Transverse colon (tissue), 4 donors: ENCODE measurements around the gene CGNL1. TPM values are rescaled to one million over a fixed set of nuclear protein-coding genes. Genes with fewer than 3 reads are reported as not detected.

Source experiments
- DNase-seq: peaks from one replicate; pipeline ENCODE4 v3.0.0-alpha.2; 2019
- H3K27ac ChIP-seq, 4 donors: fragments of 200-600 bp; sonication (generic); 2 replicates each; pipeline ENCODE4 v1.5.1; 2016 to 2018; ENCODE audit warnings: inconsistent platforms in 4 of 4
- H3K27me3 ChIP-seq: fragments of 200-600 bp; sonication (generic); 2 replicates; pipeline ENCODE4 v1.5.1; 2017; ENCODE audit warnings: inconsistent platforms
- H3K36me3 ChIP-seq, 4 donors: fragments of 200-600 bp; sonication (generic); 2 replicates each; pipeline ENCODE4 v1.5.1; 2017 to 2019; ENCODE audit warnings: inconsistent platforms in 4 of 4
- H3K4me1 ChIP-seq, 4 donors: fragments of 200-600 bp; sonication (generic); 2 replicates each; pipeline ENCODE4 v1.5.1; 2017 to 2020; ENCODE audit warnings: inconsistent platforms in 4 of 4
- H3K4me3 ChIP-seq, 4 donors: fragments of 200-600 bp; sonication (generic); 1 replicate in 1 of 4; 2 replicates in 3 of 4; pipeline versions ENCODE4 v1.5.1 to v1.6.1; 2017 to 2019; ENCODE audit warnings: inconsistent platforms in 4 of 4
- H3K9me3 ChIP-seq, 2 donors: fragments of 200-600 bp; sonication (generic); 2 replicates each; pipeline ENCODE4 v1.5.1; 2017 to 2019; ENCODE audit warnings: inconsistent platforms in 2 of 2
- CTCF ChIP-seq, 5 experiments: fragments of 200-600 bp in 3 of 5; fragments of 450-650 bp in 2 of 5; sonication (generic) in 3 of 5; IDR thresholded peaks; 1 replicate in 2 of 5; 2 replicates in 3 of 5; pipeline ENCODE4 v1.5.1; 2016 to 2017; ENCODE audit warnings: antibody characterized with exemption in 5 of 5, inconsistent platforms in 3 of 5, mild to moderate bottlenecking in 2 of 5, moderate library complexity in 1 of 5
- EP300 ChIP-seq: sonication (generic); formaldehyde crosslinking; IDR thresholded peaks from one replicate; pipeline ENCODE4 v1.6.1; 2017; ENCODE audit warnings: antibody characterized with exemption, low read depth
- POLR2A ChIP-seq: fragments of 450-650 bp; IDR thresholded peaks from one replicate; pipeline ENCODE4 v1.6.1; 2016; ENCODE audit warnings: antibody characterized with exemption, mild to moderate bottlenecking, moderate library complexity
- POLR2AphosphoS5 ChIP-seq, 3 donors: sonication (generic); formaldehyde crosslinking; IDR thresholded peaks; one replicate each; pipeline ENCODE4 v1.6.1; 2016; ENCODE audit warnings: antibody characterized with exemption in 3 of 3
- WGBS, 2 donors: methylation state at CpG; one replicate each; pipeline ENCODE4 v1.1.5; 2018; ENCODE audit warnings: low coverage in 1 of 2; 5-methylcytosine and 5-hydroxymethylcytosine counted together
- in situ Hi-C, 4 donors: fragments of 200-750 bp; cut with MboI; loops; one replicate each; pipeline versions ENCODE4 v1.15.0 to v1.15.1; 2017; ENCODE audit warnings: low sequenced_read_pairs in 3 of 4, low pct_ligation_motif_present in 1 of 4, low pct_unique_long_range_greater_than_20kb in 1 of 4
- intact Hi-C: fragments of 100-400 bp; cut with DNase I; formaldehyde crosslinking; loops from one replicate; pipeline ENCODE4 v1.15.1; 2023; ENCODE audit warnings: low total_unique reads
- total RNA-seq, 4 donors: library from RNA; depleted of rRNA; stranded (reverse); fragments of >200 nt; gene quantifications; one replicate each; pipeline ENCODE4 v1.1.0, GENCODE V29; 2016

The CGNL1 gene
- total RNA-seq, 4 donors from 2014 or later: 1.1 to 2.2 (median 1.8) TPM

- H3K27ac ChIP-seq: no peak overlapping the region
- intact Hi-C loops (no loop called here), in situ Hi-C loops (no loop called here)
- no peak for DNase-seq
- WGBS, 2 donors: 36 to 65% methylated on average over 2 of the region's 2 CpGs
- H3K9me3 ChIP-seq: no peaks in the 10 kb centered on the region
- H3K36me3 ChIP-seq: no peaks in the 10 kb centered on the region
- no peak overlapping the region for H3K4me3 ChIP-seq
- no peak for TF ChIP-seq EP300
- no peak for TF ChIP-seq POLR2A
- no peak for TF ChIP-seq POLR2AphosphoS5 (IDR thresholded peaks at IDR 0.05)
- H3K27me3 ChIP-seq: no peaks in the 10 kb centered on the region
- no peaks in the 10 kb centered on the region for H3K4me1 ChIP-seq
These were observed 86.1 kb downstream of the CGNL1 start for GRCh38 chr15:57462381-57462780.

- no peak for DNase-seq
- TF ChIP-seq CTCF (IDR thresholded peaks at IDR 0.05) (no peak), POLR2AphosphoS5 (IDR thresholded peaks at IDR 0.05) (no peak), POLR2A (no peak), EP300 (no peak)
- WGBS, 2 donors: 82 to 87% methylated on average over 2 to 7 of the region's 7 CpGs
- no peaks in the 10 kb centered on the region for H3K27me3 ChIP-seq
- H3K27ac ChIP-seq: no peak overlapping the region
- H3K36me3 ChIP-seq: no peaks in the 10 kb centered on the region
- in situ Hi-C loops: no loop called here
- no peaks in the 10 kb centered on the region for H3K9me3 ChIP-seq
- no peak overlapping the region for H3K4me3 ChIP-seq
- intact Hi-C loops: no loop called here
- no peaks in the 10 kb centered on the region for H3K4me1 ChIP-seq
These were observed 87.1 kb downstream of the CGNL1 start for GRCh38 chr15:57463360-57463759.

GRCh38 chr15:57464480-57464879 lies 88.2 kb downstream of the CGNL1 start:
- WGBS, 2 donors: 93 to 95% methylated on average over 3 of the region's 3 CpGs
- TF ChIP-seq POLR2AphosphoS5 (IDR thresholded peaks at IDR 0.05): no peak
- TF ChIP-seq EP300: no peak
- no peak for TF ChIP-seq POLR2A
- TF ChIP-seq CTCF (IDR thresholded peaks at IDR 0.05): no peak
- no peak for DNase-seq
- Histone ChIP-seq H3K4me1 (no peaks in the 10 kb centered on the region), H3K4me3 (no peak overlapping the region), H3K36me3 (no peaks in the 10 kb centered on the region), H3K9me3 (no peaks in the 10 kb centered on the region), H3K27me3 (no peaks in the 10 kb centered on the region), H3K27ac (no peak overlapping the region)
- in situ Hi-C loops: no loop called here
- intact Hi-C loops: no loop called here

GRCh38 chr15:57468486-57468885 lies 92.2 kb downstream of the CGNL1 start:
- no peak for DNase-seq
- H3K9me3 ChIP-seq: no peaks in the 10 kb centered on the region
- no peaks in the 10 kb centered on the region for H3K36me3 ChIP-seq
- H3K27ac ChIP-seq: no peak overlapping the region
- H3K4me1 ChIP-seq: no peaks in the 10 kb centered on the region
- no peaks in the 10 kb centered on the region for H3K27me3 ChIP-seq
- no peak overlapping the region for H3K4me3 ChIP-seq
- in situ Hi-C loops: no loop called here
- WGBS, 2 donors: 75 to 89% methylated on average over 4 of the region's 4 CpGs
- TF ChIP-seq EP300 (no peak), POLR2AphosphoS5 (IDR thresholded peaks at IDR 0.05) (no peak), POLR2A (no peak), CTCF (IDR thresholded peaks at IDR 0.05) (no peak)
- intact Hi-C loops: no loop called here

- TF ChIP-seq POLR2AphosphoS5 (IDR thresholded peaks at IDR 0.05) (no peak), EP300 (no peak), CTCF (IDR thresholded peaks at IDR 0.05) (no peak)
- no peak for DNase-seq
- Histone ChIP-seq H3K36me3 (no peaks in the 10 kb centered on the region), H3K4me1 (no peaks in the 10 kb centered on the region), H3K27ac (no peak overlapping the region), H3K4me3 (no peak overlapping the region), H3K9me3 (no peaks in the 10 kb centered on the region), H3K27me3 (no peaks in the 10 kb centered on the region)
- WGBS, 2 donors: 88% methylated on average over 3 of the region's 3 CpGs; no CpG with 5 or more reads in 1 of the 2 donors
- in situ Hi-C loops (no loop called here), intact Hi-C loops (no loop called here)
These were observed 94.2 kb downstream of the CGNL1 start for GRCh38 chr15:57470543-57470942.
